ENCODE data around the gene OR1D2.
"Not testable (repeated sequence)": the region's sequence is repeated elsewhere in the genome, so short reads cannot be mapped to it uniquely, and the experiment has no call there.

OR1D2 gene

GRCh38 chr17:3104322-3104721 lies at the start of gene OR1D2:
Gene OR1D2, minus strand, starts transcription at chr17:3104422. Its CDS starts 11,426 bp downstream, at chr17:3092996.
- DNase-seq (ENCODE audit: low read depth): no peak

- not testable (repeated sequence) for DNase-seq (ENCODE audit: low read depth)
Measured at GRCh38 chr17:3137494-3137893, 33.3 kb upstream of the OR1D2 start.

GRCh38 chr17:3127451-3127850 lies 23.2 kb upstream of the OR1D2 start, which contains the start of gene OR1G1:
Gene OR1G1, minus strand, starts transcription at chr17:3127551. Its CDS starts 0 bp downstream, at chr17:3127551.
- DNase-seq (ENCODE audit: low read depth): no peak

- not testable (repeated sequence) for DNase-seq (ENCODE audit: low read depth)
Measured at GRCh38 chr17:3073850-3074249, 30.4 kb downstream of the OR1D2 start.

GRCh38 chr17:3065192-3065591 lies 39.0 kb downstream of the OR1D2 start:
- not testable (repeated sequence) for DNase-seq (ENCODE audit: low read depth)

- DNase-seq (ENCODE audit: low read depth): not testable (repeated sequence)
Measured at GRCh38 chr17:3063507-3063906, 40.7 kb downstream of the OR1D2 start, which contains the start of gene OR1D5. Gene OR1D5, minus strand, starts transcription at chr17:3063607. Its CDS starts 0 bp downstream, at chr17:3063607.

- not testable (repeated sequence) for DNase-seq (ENCODE audit: low read depth)
Measured at GRCh38 chr17:3062824-3063377, 41.3 kb downstream of the OR1D2 start.

- not testable (repeated sequence) for DNase-seq (ENCODE audit: low read depth)
Measured at GRCh38 chr17:3054868-3055267, 49.4 kb downstream of the OR1D2 start.

GRCh38 chr17:3049705-3050295 lies 54.4 kb downstream of the OR1D2 start:
- DNase-seq (ENCODE audit: low read depth): no peak

- DNase-seq (ENCODE audit: low read depth): peak; percentile 75
Measured at GRCh38 chr17:3048727-3049471, 55.3 kb downstream of the OR1D2 start.

GRCh38 chr17:3046753-3047152 lies 57.5 kb downstream of the OR1D2 start:
- DNase-seq (ENCODE audit: low read depth): no peak

GRCh38 chr17:3043737-3044365 lies 60.4 kb downstream of the OR1D2 start:
- no peak for DNase-seq (ENCODE audit: low read depth)

- no peak for DNase-seq (ENCODE audit: low read depth)
Measured at GRCh38 chr17:3040882-3041281, 63.3 kb downstream of the OR1D2 start.

- DNase-seq (ENCODE audit: low read depth): no peak
Measured at GRCh38 chr17:3039736-3040135, 64.5 kb downstream of the OR1D2 start.

GRCh38 chr17:3038941-3039340 lies 65.3 kb downstream of the OR1D2 start:
- no peak for DNase-seq (ENCODE audit: low read depth)
